ENCODE measurements around the gene MAS1L. TPM values are rescaled to one million over a fixed set of nuclear protein-coding genes. Genes with fewer than 3 reads are reported as not detected.
"Not testable (repeated sequence)": the region's sequence is repeated elsewhere in the genome, so short reads cannot be mapped to it uniquely, and the experiment has no call there.

The MAS1L gene
- total and polyA plus RNA-seq, 12 donors: not detected

- Histone ChIP-seq H3K4me3 (no peak overlapping the region), H3K36me3 (no peaks in the 10 kb centered on the region), H3K27ac (no peak overlapping the region), H3K27me3 (peaks cover 0 to 12% (median 4%) of the 10 kb centered on the region in 7 donors), H3K4me1 (no peaks in the 10 kb centered on the region), H3K9me3 (no peaks in the 10 kb centered on the region)
- no peak for DNase-seq
- no peak for TF ChIP-seq CTCF (IDR thresholded peaks at IDR 0.05)
- ATAC-seq: no peak
- 75 to 85% methylated on average over 5 of the region's 5 CpGs for WGBS, 2 donors
- intact Hi-C loops (cut with DNase I): no loop called here
Measured at GRCh38 chr6:29461021-29461814, 26.5 kb downstream of the MAS1L start.

GRCh38 chr6:29456971-29457370 lies 30.8 kb downstream of the MAS1L start, which contains the start of the genes OR11A1 and OR2H1:
Gene OR11A1 (minus strand): TSS chr6:29457071. CDS start chr6:29427641, 29,430 bp downstream.
Gene OR2H1 (plus strand): TSS chr6:29457155. CDS start chr6:29461770, 4,615 bp downstream.
- Histone ChIP-seq H3K27me3 (peaks cover 0 to 7% (median 4%) of the 10 kb centered on the region in 7 donors), H3K27ac (no peak within 1 kb of the TSS), H3K4me1 (no peaks in the 10 kb centered on the region), H3K9me3 (no peaks in the 10 kb centered on the region), H3K36me3 (no peaks in the 10 kb centered on the region), H3K4me3 (no peak within 1 kb of the TSS)
- WGBS, 2 donors: 60 to 65% methylated on average over 2 of the region's 2 CpGs
- TF ChIP-seq CTCF (IDR thresholded peaks at IDR 0.05): no peak
- ATAC-seq (no peak), DNase-seq (no peak)
- intact Hi-C loops (cut with DNase I): no loop called here

GRCh38 chr6:29451471-29452193 lies 36.1 kb downstream of the MAS1L start:
- WGBS, 2 donors: 73 to 77% methylated on average over 3 of the region's 3 CpGs
- intact Hi-C loops (cut with DNase I): no loop called here
- Histone ChIP-seq H3K36me3 (no peaks in the 10 kb centered on the region), H3K27ac (no peak overlapping the region), H3K4me1 (no peaks in the 10 kb centered on the region), H3K9me3 (peaks cover 0 to 4% (median 0%) of the 10 kb centered on the region in 11 donors), H3K4me3 (no peak overlapping the region), H3K27me3 (peaks cover 0 to 26% (median 0%) of the 10 kb centered on the region in 7 donors)
- no peak for ATAC-seq
- no peak for DNase-seq
- TF ChIP-seq CTCF (IDR thresholded peaks at IDR 0.05): no peak

GRCh38 chr6:29447670-29448069 lies 40.1 kb downstream of the MAS1L start:
- no peaks in the 10 kb centered on the region for H3K4me1 ChIP-seq
- H3K36me3 ChIP-seq: no peaks in the 10 kb centered on the region
- H3K27me3 ChIP-seq: peaks cover 0 to 31% (median 0%) of the 10 kb centered on the region in 7 donors
- H3K27ac ChIP-seq: no peak overlapping the region
- WGBS, 2 donors: 100% methylated on average over 1 of the region's 1 CpG
- DNase-seq (no peak), ATAC-seq (no peak)
- intact Hi-C loops (cut with DNase I): no loop called here
- TF ChIP-seq CTCF (IDR thresholded peaks at IDR 0.05): no peak
- H3K9me3 ChIP-seq: peaks cover 0 to 4% (median 0%) of the 10 kb centered on the region in 11 donors
- no peak overlapping the region for H3K4me3 ChIP-seq

- H3K4me1 ChIP-seq; H3K9me3 ChIP-seq; DNase-seq; H3K4me3 ChIP-seq; ATAC-seq; intact Hi-C loops (cut with DNase I); H3K36me3 ChIP-seq; H3K27ac ChIP-seq: not testable (repeated sequence)
- WGBS, 2 donors: 66 to 78% methylated on average over 1 of the region's 1 CpG
- H3K27me3 ChIP-seq: peaks cover 0 to 24% (median 0%) of the 10 kb centered on the region in 7 donors
Measured at GRCh38 chr6:29444031-29444430, 43.7 kb downstream of the MAS1L start.

Measured in heart right ventricle (tissue), 16 donors.